ENCODE data around the gene KLHL6. TPM values are rescaled to one million over a fixed set of nuclear protein-coding genes. Genes with fewer than 3 reads are reported as not detected.
A peak's percentile ranks its signal among the peaks of the same experiment; 100 is the strongest.

KLHL6 gene
- total and polyA plus RNA-seq, 2 of the 13 experiments (the other 11 are each of a cell fraction or from before 2014, with no cell fraction given): not detected

- TF ChIP-seq ZNF281 (CRISPR knock-in tag; IDR thresholded peaks at IDR 0.05; ENCODE audit: borderline replicate concordance) (peak; percentile 47; the same call in 1 of the 2 replicates), ZUFSP (CRISPR knock-in tag; IDR thresholded peaks at IDR 0.05; ENCODE audit: borderline replicate concordance) (no peak)
Observed at GRCh38 chr3:183490653-183491052, 64.9 kb downstream of the KLHL6 start (continued).

GRCh38 chr3:183490211-183490601 lies 65.3 kb downstream of the KLHL6 start:
- Histone ChIP-seq H3K4me3 (replicated peaks in 1 of 3; ENCODE audit: insufficient read depth in 1 of 3, low read depth in 2 of 3, low read length in 3 of 3) (no peak overlapping the region), H3K9me3 (ENCODE audit: low read length) (no peaks in the 10 kb centered on the region), H3K4me2 (ENCODE audit: low read depth, low read length) (no peak overlapping the region), H3K4me1 (ENCODE audit: insufficient read depth, low read length) (peaks cover 10% of the 10 kb centered on the region; the same call in 1 of the 2 replicates), H4K20me1 (ENCODE audit: insufficient read depth, low read length) (no peaks in the 10 kb centered on the region), H3K36me3 (replicated peaks in 1 of 2; ENCODE audit: control insufficient read depth in 1 of 2, insufficient read depth in 2 of 2, low read length in 2 of 2) (no peaks in the 10 kb centered on the region), H3K79me2 (ENCODE audit: insufficient read depth, low read length) (no peaks in the 10 kb centered on the region), H3K27ac (ENCODE audit: extremely low read length, insufficient read depth, low read length) (no peak overlapping the region), H3K27me3 (ENCODE audit: control insufficient read depth in 1 of 2, insufficient read depth in 2 of 2, low read length in 2 of 2) (peaks cover 1 to 9% of the 10 kb centered on the region in 2 experiments; a peak in 1 of 5 replicates), H3K9ac (ENCODE audit: insufficient read depth, low read depth, low read length) (no peak overlapping the region), H2AFZ (ENCODE audit: low read length) (no peak overlapping the region)
- no peak for FAIRE-seq
- TF ChIP-seq NR2F6 (IDR thresholded peaks at IDR 0.05) (no peak), NR2F6 (CRISPR knock-in tag; IDR thresholded peaks at IDR 0.05) (no peak), ZNF484 (CRISPR knock-in tag; IDR thresholded peaks at IDR 0.05; ENCODE audit: borderline replicate concordance, low read depth) (no peak)
- CTCF ChIA-PET (ENCODE audit: low intra/inter-chr PET ratio, low total read pairs): no interaction called here
- BruUV-seq (replicated peaks): no TSS peak
- intact Hi-C loops (cut with micrococcal nuclease; ENCODE audit: unreplicated experiment): loop anchor here (10.0 kb wide), 1 partner anchor 135 kb away; no protein-coding TSS in a partner anchor
- POLR2A ChIA-PET: no interaction called here
- in situ Hi-C loops (cut with HindIII; ENCODE audit: extremely low pct_ligation_motif_present, low pct_unique_long_range_greater_than_20kb): no loop called here
- DNase-seq (ENCODE audit: low spot score): no peak
- peak; percentile 50; the same call in 2 of the 3 replicates for ATAC-seq
- 27% methylated on average over 9 of the region's 9 CpGs for WGBS (ENCODE audit: low lambda C conversion rate)

Measured in HepG2 (cell line).